HEK293 (cell line): ENCODE measurements around the gene LY6G5C.

ENCODE experiments used
- CTCF ChIA-PET: fragments of 350-600 bp; formaldehyde crosslinking; extraction: SDS; loops from one replicate; lab custom pipeline; 2021; ENCODE audit warnings: antibody characterized with exemption; lab: Yijun Ruan, JAX
- POLR2A ChIA-PET: fragments of 300-600 bp; formaldehyde crosslinking; extraction: SDS; loops from one replicate; lab custom pipeline; 2020; ENCODE audit warnings: antibody characterized with exemption, inconsistent platforms; lab: Yijun Ruan, JAX
- H3K27ac ChIP-seq: fragments of 200-500 bp; sonication (Bioruptor generic); 2 replicates; pipeline ENCODE4 v1.5.1; 2014; ENCODE audit warnings: low read depth, low read length, control low read depth, inconsistent platforms; ENCODE audit errors: extremely low read depth
- H3K36me3 ChIP-seq, 2 experiments: fragments of 200-500 bp in 1 of 2; sonication (Bioruptor generic) in 1 of 2; 1 replicate in 1 of 2; 2 replicates in 1 of 2; pipeline ENCODE4 v1.5.1; 2014 to 2017; ENCODE audit warnings: inconsistent platforms in 2 of 2, low read length in 2 of 2; ENCODE audit not compliant: control insufficient read depth in 2 of 2, insufficient read depth in 1 of 2
- H3K4me1 ChIP-seq: fragments of 200-500 bp; sonication (Bioruptor generic); 2 replicates; pipeline ENCODE4 v1.5.1; 2014; ENCODE audit warnings: mild to moderate bottlenecking, low read length, inconsistent platforms; ENCODE audit not compliant: control insufficient read depth, insufficient read depth
- H3K4me3 ChIP-seq: 2 replicates; pipeline ENCODE4 v1.5.1; 2011; ENCODE audit warnings: low read depth, mild to moderate bottlenecking, control low read depth, low read length, moderate library complexity
- H3K9me3 ChIP-seq: fragments of 200-500 bp; sonication (Bioruptor generic); 2 replicates; pipeline ENCODE4 v1.5.1; 2014; ENCODE audit warnings: low read depth, low read length, inconsistent platforms; ENCODE audit not compliant: control insufficient read depth, insufficient read depth
- BCL11B ChIP-seq: fragments of 450-650 bp; formaldehyde crosslinking; IDR thresholded peaks from 2 replicates; pipeline ENCODE4 v1.5.1; 2016; ENCODE audit warnings: low read depth, missing biosample characterization, missing genetic modification characterization
- ZBTB7A ChIP-seq: fragments of 450-650 bp; formaldehyde crosslinking; IDR thresholded peaks from 2 replicates; pipeline ENCODE4 v1.5.1; 2016; ENCODE audit warnings: low read depth, missing biosample characterization, missing genetic modification characterization
- ZNF211 ChIP-seq: fragments of 450-650 bp; formaldehyde crosslinking; IDR thresholded peaks from 2 replicates; pipeline ENCODE4 v1.5.1; 2016; ENCODE audit warnings: low read depth, missing biosample characterization, missing genetic modification characterization
- ZNF248 ChIP-seq: fragments of 450-650 bp; formaldehyde crosslinking; IDR thresholded peaks from 2 replicates; pipeline ENCODE4 v1.5.1; 2017; ENCODE audit warnings: missing biosample characterization, missing genetic modification characterization
- ZNF629 ChIP-seq: fragments of 450-650 bp; formaldehyde crosslinking; IDR thresholded peaks from 2 replicates; pipeline ENCODE4 v1.5.1; 2017; ENCODE audit warnings: missing biosample characterization, missing genetic modification characterization
- ZNF677 ChIP-seq: fragments of 450-650 bp; IDR thresholded peaks from 2 replicates; pipeline ENCODE4 v1.5.0; 2018; ENCODE audit warnings: missing biosample characterization, mild to moderate bottlenecking, missing genetic modification characterization, moderate library complexity
- ZNF830 ChIP-seq: fragments of 450-650 bp; IDR thresholded peaks from 2 replicates; pipeline ENCODE4 v1.5.0; 2018; ENCODE audit warnings: missing biosample characterization, missing genetic modification characterization, low read depth, mild to moderate bottlenecking, moderate library complexity
- TF ChIP-seq, protein P1 (sequence below): fragments of 450-650 bp; formaldehyde crosslinking; IDR thresholded peaks from 2 replicates; pipeline ENCODE4 v1.5.1; 2016; ENCODE audit warnings: missing biosample characterization, missing genetic modification characterization, borderline replicate concordance
- TF ChIP-seq, protein P2 (sequence below): fragments of 450-650 bp; formaldehyde crosslinking; IDR thresholded peaks from 2 replicates; pipeline ENCODE4 v1.5.1; 2016; ENCODE audit warnings: missing biosample characterization, missing genetic modification characterization
- TF ChIP-seq, protein P3 (sequence below): fragments of 450-650 bp; formaldehyde crosslinking; IDR thresholded peaks from 2 replicates; pipeline ENCODE4 v1.5.1; 2017; ENCODE audit warnings: missing biosample characterization, missing genetic modification characterization
- TF ChIP-seq, protein P4 (sequence below): fragments of 450-650 bp; IDR thresholded peaks from 2 replicates; pipeline ENCODE4 v1.5.1; 2018; ENCODE audit warnings: missing biosample characterization, missing genetic modification characterization

LY6G5C gene

DNA sequence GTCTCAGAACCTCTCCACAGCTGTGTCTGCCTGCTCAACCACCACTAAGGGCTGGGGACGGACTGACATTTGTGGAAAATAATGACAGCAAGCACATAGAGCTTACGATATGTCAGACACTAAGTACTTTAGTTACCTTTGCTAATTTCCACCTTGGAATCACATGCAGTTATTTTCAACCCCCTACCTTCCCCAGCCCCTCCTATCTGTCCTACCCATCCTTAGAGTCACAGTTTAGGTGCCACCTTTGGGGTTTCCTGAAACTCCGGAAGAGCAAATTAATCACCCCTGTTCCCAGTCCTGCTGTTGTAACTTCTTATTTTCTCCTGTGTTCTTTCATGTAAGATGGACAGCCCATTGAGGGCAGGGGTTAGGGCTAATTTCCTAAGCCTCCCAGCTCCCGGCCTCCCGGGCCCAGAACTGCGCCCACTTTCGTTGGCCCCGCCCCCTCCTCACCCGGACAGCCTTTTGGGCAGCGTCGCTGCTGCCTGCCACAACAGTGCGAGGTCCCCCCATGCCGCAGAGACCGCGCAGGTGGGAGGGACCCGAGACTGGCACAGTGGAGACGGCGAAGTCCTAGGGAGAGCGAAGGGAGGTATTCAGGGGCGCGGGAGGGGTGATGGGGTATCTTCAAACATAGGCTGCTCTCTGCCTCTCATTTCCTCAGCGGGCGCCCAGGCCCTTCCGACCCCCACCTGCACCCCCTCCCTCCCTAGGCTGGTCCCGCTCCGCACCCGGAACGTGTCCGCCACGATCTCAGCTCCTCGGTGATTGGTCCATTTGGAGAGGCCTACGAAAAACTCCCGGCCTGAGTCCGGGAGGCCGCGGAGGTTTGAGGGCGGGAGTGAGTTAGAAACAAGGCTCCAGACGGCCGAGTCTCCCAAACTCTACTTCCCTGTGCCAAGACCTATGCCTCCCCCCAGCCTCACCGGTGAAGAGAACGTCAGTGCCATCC is 47.1 kb upstream of the LY6G5C start:
- no peaks in the 10 kb centered on the region for H3K9me3 ChIP-seq
- no peak overlapping the region for H3K27ac ChIP-seq
- H3K4me3 ChIP-seq = no peak overlapping the region
- H3K36me3 ChIP-seq = peaks cover 6 to 48% of the 10 kb centered on the region in 2 experiments; a peak in 2 of 3 replicates
- ChIA-PET CTCF (interaction anchor here (0.6 to 3.6 kb wide), 10 partner anchors 8 to 322 kb away, joined by 3 to 28 read pairs (median 5); partner anchors contain the start of genes ABHD16A and CLIC1), POLR2A (interaction anchor here (1.4 to 4.7 kb wide), 3 partner anchors 11 to 99 kb away, joined by 6 to 54 read pairs (median 52); partner anchors contain the start of genes ABHD16A, HSPA1B and MSH5)
- H3K4me1 ChIP-seq = no peaks in the 10 kb centered on the region
- TF ChIP-seq ZNF248 (tag by site-specific recombination) = no peak
- no peak for TF ChIP-seq ZNF677 (tag by site-specific recombination)
- TF ChIP-seq ZNF830 = no peak
- TF ChIP-seq, protein P1, sequence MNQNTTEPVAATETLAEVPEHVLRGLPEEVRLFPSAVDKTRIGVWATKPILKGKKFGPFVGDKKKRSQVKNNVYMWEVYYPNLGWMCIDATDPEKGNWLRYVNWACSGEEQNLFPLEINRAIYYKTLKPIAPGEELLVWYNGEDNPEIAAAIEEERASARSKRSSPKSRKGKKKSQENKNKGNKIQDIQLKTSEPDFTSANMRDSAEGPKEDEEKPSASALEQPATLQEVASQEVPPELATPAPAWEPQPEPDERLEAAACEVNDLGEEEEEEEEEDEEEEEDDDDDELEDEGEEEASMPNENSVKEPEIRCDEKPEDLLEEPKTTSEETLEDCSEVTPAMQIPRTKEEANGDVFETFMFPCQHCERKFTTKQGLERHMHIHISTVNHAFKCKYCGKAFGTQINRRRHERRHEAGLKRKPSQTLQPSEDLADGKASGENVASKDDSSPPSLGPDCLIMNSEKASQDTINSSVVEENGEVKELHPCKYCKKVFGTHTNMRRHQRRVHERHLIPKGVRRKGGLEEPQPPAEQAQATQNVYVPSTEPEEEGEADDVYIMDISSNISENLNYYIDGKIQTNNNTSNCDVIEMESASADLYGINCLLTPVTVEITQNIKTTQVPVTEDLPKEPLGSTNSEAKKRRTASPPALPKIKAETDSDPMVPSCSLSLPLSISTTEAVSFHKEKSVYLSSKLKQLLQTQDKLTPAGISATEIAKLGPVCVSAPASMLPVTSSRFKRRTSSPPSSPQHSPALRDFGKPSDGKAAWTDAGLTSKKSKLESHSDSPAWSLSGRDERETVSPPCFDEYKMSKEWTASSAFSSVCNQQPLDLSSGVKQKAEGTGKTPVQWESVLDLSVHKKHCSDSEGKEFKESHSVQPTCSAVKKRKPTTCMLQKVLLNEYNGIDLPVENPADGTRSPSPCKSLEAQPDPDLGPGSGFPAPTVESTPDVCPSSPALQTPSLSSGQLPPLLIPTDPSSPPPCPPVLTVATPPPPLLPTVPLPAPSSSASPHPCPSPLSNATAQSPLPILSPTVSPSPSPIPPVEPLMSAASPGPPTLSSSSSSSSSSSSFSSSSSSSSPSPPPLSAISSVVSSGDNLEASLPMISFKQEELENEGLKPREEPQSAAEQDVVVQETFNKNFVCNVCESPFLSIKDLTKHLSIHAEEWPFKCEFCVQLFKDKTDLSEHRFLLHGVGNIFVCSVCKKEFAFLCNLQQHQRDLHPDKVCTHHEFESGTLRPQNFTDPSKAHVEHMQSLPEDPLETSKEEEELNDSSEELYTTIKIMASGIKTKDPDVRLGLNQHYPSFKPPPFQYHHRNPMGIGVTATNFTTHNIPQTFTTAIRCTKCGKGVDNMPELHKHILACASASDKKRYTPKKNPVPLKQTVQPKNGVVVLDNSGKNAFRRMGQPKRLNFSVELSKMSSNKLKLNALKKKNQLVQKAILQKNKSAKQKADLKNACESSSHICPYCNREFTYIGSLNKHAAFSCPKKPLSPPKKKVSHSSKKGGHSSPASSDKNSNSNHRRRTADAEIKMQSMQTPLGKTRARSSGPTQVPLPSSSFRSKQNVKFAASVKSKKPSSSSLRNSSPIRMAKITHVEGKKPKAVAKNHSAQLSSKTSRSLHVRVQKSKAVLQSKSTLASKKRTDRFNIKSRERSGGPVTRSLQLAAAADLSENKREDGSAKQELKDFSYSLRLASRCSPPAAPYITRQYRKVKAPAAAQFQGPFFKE (tag by site-specific recombination) = no peak
- TF ChIP-seq ZNF629 (tag by site-specific recombination) = no peak
- TF ChIP-seq, protein P2, sequence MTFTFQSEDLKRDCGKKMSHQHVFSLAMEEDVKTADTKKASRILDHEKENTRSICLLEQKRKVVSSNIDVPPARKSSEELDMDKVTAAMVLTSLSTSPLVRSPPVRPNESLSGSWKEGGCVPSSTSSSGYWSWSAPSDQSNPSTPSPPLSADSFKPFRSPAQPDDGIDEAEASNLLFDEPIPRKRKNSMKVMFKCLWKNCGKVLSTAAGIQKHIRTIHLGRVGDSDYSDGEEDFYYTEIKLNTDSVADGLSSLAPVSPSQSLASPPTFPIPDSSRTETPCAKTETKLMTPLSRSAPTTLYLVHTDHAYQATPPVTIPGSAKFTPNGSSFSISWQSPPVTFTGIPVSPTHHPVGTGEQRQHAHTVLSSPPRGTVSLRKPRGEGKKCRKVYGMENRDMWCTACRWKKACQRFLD = no peak
- TF ChIP-seq ZNF211 (tag by site-specific recombination) = no peak
- TF ChIP-seq, protein P3, sequence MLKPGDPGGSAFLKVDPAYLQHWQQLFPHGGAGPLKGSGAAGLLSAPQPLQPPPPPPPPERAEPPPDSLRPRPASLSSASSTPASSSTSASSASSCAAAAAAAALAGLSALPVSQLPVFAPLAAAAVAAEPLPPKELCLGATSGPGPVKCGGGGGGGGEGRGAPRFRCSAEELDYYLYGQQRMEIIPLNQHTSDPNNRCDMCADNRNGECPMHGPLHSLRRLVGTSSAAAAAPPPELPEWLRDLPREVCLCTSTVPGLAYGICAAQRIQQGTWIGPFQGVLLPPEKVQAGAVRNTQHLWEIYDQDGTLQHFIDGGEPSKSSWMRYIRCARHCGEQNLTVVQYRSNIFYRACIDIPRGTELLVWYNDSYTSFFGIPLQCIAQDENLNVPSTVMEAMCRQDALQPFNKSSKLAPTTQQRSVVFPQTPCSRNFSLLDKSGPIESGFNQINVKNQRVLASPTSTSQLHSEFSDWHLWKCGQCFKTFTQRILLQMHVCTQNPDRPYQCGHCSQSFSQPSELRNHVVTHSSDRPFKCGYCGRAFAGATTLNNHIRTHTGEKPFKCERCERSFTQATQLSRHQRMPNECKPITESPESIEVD (tag by site-specific recombination) = no peak

DNA sequence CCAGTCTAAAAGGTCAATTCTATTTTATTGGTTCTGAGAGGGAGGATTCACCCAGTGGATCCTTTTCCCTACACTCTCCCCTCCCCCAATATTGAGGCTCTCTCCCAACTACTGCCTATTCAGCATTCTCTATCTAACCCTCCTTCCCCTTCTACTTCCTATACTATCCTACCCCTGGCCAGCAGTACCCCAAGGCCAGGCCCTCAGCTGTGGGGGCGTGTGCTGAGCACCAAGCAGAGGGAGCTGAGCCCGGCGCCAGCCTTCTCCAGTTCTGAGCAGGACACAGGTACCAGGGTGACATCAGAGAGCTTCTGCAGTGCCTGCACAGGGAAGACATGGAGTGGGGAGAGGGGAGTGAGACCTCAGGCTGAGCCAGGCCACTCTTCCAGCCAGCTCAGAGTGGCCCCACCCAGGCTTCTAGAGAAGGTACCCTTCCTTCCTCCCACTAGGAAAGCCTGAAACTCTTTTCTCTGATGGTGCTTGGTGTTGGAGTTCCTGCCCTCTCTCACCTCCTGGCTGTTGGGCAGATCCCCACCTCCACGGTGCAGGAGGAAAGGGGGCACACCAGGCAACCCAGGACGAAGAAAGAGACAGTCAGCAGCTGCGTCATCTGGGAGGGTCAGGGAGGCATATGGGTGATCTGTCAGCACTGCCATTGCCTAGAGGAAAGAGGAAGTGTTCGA is 46.3 kb upstream of the LY6G5C start:
- Histone ChIP-seq H3K9me3 (no peaks in the 10 kb centered on the region), H3K4me3 (no peak overlapping the region), H3K27ac (no peak overlapping the region), H3K4me1 (no peaks in the 10 kb centered on the region)
- CTCF ChIA-PET = interaction anchor here (0.6 to 3.6 kb wide), 8 partner anchors 9 to 323 kb away, joined by 3 to 28 read pairs (median 3); partner anchors contain the start of genes ABHD16A, CLIC1 and NEU1
- POLR2A ChIA-PET = interaction anchor here (1.0 to 4.7 kb wide), 4 partner anchors 12 to 100 kb away, joined by 4 to 54 read pairs (median 29); partner anchors contain the start of genes ABHD16A, HSPA1B and MSH5
- TF ChIP-seq, protein P4, sequence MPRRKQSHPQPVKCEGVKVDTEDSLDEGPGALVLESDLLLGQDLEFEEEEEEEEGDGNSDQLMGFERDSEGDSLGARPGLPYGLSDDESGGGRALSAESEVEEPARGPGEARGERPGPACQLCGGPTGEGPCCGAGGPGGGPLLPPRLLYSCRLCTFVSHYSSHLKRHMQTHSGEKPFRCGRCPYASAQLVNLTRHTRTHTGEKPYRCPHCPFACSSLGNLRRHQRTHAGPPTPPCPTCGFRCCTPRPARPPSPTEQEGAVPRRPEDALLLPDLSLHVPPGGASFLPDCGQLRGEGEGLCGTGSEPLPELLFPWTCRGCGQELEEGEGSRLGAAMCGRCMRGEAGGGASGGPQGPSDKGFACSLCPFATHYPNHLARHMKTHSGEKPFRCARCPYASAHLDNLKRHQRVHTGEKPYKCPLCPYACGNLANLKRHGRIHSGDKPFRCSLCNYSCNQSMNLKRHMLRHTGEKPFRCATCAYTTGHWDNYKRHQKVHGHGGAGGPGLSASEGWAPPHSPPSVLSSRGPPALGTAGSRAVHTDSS (tag by site-specific recombination) = no peak
- TF ChIP-seq ZBTB7A (tag by site-specific recombination) (no peak), BCL11B (tag by site-specific recombination) (no peak)
- TF ChIP-seq, all 188 proteins: peak for 0
- H3K36me3 ChIP-seq = peaks cover 6 to 40% of the 10 kb centered on the region in 2 experiments; a peak in 2 of 3 replicates
